HG03095 (cell line): ENCODE results near the gene ADGRL2.

Source experiments
- ATAC-seq: cut with Tn5 transposase; IDR thresholded peaks from one replicate; pipeline ENCODE4 v1.9.1; 2021; ENCODE audit warnings: moderate library complexity; ENCODE audit not compliant: unreplicated experiment

Gene ADGRL2

DNA sequence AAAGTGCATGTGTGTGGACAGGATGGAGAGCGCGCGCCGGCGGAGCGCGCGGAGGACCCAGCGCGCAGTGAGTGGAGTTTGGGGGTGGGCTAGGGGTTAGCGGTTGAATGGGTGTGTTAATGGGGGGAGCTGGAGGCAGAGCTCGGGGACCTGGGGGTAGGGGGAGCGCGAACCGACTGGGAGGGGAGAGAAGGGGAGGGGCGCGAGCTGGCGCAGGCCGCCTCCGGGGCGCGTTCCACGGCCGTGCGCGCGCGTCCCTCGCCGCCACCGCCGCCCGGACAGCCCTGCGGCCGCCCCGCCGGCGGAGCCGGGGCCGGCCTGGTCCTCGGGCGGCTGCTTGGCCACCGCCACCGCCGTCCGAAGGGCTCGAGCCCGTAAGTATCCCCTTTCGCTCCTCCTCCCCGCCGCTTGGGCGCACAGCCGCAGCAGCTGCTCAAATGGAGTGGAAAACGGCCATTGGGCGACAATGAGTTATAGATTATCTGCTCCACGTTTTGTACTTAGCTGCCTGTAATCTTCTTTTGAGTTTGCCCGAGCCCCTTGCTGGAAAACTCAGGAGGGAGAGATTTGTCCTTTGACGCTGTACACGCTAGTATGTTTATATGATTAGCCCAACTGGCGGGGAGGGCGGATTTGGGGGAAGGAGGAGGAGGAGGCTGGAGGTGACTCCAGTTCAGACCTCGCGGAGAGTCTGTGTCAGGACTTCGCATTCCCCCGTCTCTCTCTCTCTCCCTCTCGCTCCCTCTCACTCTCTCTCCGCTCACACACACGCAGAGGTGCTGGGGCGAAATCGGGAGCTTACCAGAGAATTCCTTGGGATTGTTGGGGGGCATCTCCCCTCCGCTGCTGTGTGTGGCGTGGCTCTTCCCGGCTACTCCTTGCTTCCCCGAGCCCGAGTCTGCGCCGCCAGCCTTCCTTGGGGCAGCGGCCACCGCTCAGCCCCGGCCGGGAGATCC lies at the start of gene ADGRL2:
Gene ADGRL2, plus strand, starts transcription at position 240 of the 956 bp plus-strand sequence. CDS start 36,051 bp downstream, outside the sequence.
- no peak for ATAC-seq

DNA sequence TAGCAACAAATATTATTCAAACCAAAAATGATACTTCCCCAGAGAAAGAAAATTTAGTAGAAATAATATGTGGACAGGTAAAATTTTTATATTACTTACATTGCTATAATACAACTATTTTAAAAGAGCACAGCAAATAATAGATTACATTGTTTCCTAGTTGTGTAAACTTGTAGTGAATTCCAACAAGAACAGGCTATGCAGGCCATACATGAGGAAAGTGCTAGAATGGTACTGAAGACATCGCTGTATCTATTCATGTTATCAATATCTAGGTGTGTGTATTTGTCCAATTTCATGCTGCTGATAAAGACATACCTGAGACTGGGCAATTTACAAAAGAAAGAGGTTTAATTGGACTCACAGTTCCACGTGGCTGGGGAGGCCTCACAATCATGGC lies 47.9 kb upstream of the ADGRL2 start:
- ATAC-seq: no peak

GRCh38 chr1:81754424-81754823 lies 46.3 kb upstream of the ADGRL2 start:
- no peak for ATAC-seq

DNA sequence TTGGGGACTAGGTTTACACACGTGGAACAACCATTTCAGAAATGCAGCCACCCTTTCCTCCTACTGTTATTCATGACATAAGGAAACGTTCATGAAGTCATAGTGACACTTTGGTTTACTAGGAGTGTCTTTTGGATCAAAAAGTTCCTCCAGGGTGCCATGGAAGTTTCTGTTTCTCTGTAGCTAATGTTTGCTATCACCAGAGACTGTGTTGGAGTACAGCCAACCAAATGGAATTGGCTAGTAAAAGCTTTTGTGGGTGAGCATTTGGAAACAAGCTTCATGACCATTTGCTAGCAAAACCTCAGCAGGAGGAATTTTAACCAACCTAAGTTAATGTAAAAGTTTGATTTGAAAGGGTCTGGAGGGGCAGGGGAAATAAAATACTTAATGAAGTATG lies 43.9 kb upstream of the ADGRL2 start:
- no peak for ATAC-seq

DNA sequence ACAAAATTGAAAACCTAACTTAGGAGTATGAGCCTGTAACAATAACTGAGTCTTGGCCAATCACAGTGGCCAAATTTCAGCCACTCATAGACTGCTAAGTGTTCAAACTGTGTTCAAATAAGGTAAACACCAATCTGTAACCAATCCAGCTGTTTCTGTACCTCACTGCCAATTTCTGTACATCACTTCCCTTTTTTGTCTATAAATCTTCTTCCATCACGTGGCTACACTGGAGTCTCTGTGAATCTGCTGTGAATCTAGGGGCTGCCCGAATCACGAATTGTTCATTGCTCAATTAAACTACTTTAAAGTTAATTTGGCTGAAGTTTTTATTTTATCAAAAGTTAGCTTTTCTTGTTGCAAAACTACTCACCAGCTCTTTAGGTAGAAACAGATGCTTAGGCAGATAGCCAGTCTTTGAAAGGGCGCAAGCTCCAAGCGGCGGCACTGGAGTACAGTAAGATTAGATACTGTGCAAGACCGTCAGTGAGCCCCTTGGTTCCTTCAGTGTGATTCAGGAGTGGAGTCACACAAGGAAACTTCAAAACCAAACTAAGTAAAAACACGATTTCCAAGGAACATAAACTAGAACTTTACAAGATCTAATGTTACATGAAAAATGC lies 43.2 kb upstream of the ADGRL2 start:
- no peak for ATAC-seq

- ATAC-seq: no peak
Measured at GRCh38 chr1:81758181-81758580, 42.6 kb upstream of the ADGRL2 start.

GRCh38 chr1:81760477-81761097 lies 40.1 kb upstream of the ADGRL2 start:
- ATAC-seq: no peak

DNA sequence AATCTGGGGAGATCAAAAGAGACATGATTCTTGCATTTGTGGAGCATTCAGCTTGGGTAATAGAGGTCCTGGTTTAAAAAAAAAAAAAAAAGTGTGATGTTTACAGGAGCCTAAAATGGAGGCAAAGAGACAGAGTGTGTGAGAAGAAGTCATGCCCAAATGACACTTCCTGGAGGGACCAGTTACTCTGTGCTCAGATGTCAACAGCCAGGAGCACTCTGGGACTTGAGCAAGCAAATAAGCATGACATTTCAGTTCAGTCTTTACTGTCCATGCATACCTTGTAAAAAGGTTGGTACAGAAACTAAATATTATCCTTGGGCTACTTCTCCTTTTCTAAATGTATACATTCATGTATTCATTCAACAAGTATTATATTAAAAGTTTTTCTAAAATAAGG lies 25.2 kb upstream of the ADGRL2 start:
- ATAC-seq: no peak

- ATAC-seq: no peak
Measured at GRCh38 chr1:81780705-81781454, 19.9 kb upstream of the ADGRL2 start.

GRCh38 chr1:81781749-81782148 lies 19.0 kb upstream of the ADGRL2 start:
- ATAC-seq: no peak

GRCh38 chr1:81792184-81792583 lies 8.6 kb upstream of the ADGRL2 start:
- ATAC-seq: no peak

GRCh38 chr1:81797701-81798100 lies 3.0 kb upstream of the ADGRL2 start:
- no peak for ATAC-seq

GRCh38 chr1:81799939-81800694 lies 617 bp upstream of the ADGRL2 start:
- ATAC-seq: no peak

DNA sequence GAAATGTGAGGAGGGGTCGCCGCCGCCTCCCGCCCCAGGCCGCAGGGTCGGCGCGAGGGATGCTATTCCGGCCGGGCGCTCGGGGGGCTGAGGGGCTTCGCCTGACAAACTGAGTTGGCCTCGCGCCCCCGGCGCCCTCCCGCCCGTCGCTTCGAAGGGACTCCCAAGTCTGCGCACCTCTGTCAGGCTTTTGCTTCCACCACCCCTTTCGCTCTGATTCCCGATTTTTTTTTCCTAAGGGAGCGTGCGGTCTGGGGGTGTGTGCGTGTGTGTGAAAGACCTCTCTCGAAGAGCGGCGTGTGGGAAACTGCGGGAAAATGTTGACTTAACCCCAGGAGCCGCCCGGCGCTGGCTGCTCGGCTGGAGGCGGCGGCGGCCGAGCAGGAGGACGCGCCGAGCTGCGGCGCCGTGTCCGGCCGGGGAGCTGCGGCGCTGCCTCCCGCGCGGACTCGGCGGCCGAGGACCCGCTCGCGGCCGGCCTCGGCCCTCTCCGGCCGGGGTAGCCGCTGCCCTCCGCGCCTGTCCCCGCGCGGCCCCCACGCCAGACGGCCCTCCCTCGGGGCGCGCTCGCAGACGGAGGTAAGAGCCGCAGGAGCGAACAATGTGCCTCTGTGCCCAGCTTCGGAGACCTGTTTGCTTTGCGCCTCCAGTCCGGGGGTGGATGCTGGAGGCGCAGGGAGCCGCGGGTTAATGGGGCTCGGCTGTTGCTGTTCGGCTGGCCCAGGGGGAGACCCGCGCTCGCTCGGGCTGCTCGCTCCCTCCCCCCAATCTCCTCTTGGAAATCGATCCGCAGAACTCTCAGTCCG lies 1.1 kb downstream of the ADGRL2 start:
- no peak for ATAC-seq

DNA sequence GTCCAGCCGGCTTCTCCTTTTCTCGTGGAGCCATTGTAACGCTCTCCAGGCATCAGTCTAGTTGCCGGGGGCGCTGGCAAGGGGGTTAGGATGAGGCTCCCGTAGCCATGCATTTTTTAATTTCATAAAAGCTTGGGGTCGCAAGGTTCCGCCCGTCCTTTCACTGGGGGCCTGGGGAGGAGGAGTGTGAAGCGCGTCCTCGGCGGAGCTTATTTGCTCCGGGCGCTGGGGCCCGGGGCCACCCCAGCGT lies 1.6 kb downstream of the ADGRL2 start:
- ATAC-seq: no peak

DNA sequence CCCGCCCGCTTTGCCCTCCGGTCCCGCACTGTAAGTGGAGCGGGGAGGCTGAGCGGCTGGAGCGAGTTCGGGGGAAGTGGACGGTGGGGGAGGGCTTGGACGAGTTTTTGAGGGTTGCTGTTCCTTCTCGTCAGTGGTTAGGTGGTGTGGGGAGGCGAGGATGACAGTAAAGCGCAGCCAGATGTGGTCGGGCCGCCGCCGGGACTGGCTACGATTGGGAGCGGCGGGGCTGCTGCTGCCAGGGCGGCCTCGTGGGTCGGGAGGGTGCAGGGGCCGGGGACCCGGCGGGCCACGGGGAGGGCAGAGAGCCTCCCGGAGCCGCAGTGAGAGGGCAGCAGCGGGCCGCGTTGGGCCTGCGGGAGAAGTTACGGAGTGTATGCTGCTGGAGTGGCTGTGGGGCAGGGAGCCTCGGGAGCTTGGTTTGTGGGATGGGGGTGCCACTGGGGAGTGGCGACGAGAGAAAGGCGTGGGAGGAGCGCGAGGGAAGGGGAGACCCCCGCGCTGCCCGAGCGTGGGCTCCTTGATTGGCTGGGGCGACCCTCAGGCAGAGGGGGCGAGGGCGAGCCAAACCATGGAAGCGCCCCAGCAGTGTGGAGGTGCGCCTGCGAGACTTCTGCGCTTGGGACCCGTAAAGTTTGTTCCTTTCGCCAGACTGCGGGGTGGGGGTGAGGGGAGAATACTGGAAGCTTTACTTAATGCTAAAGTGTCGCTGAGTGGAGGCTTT lies 2.1 kb downstream of the ADGRL2 start:
- ATAC-seq: no peak

DNA sequence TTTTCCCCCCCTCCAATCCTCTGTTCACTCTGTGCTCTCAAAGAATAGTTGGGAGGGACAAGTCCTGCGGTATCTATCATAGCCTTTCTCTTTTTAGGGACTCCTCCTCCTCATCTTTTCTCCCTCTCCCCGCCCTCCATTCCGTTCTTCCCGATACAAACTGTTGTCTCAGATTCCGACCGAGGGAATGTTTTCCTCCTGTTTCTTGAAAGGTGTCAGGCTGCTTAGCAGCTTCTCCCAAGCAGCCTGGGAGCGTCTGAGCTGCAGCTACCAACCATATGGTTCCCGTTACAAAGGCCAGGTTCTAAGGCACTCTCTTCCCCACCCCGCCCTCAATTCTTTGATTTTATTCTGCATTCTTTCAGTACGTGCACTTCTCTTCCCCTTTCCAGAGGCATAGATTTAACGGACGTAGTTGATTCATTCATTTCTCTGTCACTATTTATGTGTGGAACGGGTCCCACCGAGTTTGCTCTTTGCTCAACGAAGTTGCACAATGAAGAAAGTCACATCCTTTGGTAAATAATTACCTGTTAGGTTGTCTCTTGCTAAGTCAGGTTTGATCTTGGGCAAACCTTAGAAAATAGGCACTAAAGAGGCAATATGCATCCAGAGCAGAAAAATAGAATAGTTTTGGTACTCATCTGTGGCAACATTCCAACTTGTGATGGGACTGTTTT lies 2.8 kb downstream of the ADGRL2 start:
- ATAC-seq: no peak

DNA sequence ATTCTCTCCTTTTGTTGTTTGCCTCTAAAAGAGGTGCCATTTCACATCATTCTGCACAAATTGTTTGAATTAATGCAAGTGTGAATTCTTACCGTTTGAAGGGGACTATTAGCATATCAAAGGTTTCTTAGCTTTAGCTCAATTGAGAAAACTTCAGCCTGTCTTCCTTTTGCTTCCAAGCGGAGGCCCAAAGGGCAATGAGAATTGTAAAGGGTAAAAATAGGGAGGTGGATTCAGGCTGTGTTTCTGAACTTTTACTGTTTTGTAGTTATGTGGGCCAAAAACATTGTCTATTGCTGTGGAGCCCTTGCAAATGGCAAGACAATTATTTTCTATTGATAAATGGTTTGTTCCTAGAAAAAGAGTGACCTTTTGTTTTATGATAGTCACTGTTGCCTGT lies 3.6 kb downstream of the ADGRL2 start:
- no peak for ATAC-seq
